HG02943 (cell line): ENCODE measurements around the gene STAP1.
"Not testable (repeated sequence)": the region's sequence is repeated elsewhere in the genome, so short reads cannot be mapped to it uniquely, and the experiment has no call there.

Experiments
- ATAC-seq: cut with Tn5 transposase; IDR thresholded peaks from one replicate; pipeline ENCODE4 v1.9.1; 2021; ENCODE audit warnings: mild to moderate bottlenecking, low read depth, moderate library complexity; ENCODE audit not compliant: unreplicated experiment

STAP1 gene

GRCh38 chr4:67614186-67614585 lies 55.7 kb downstream of the STAP1 start:
- ATAC-seq, result no peak

- no peak for ATAC-seq
Observed at GRCh38 chr4:67615119-67615518, 56.6 kb downstream of the STAP1 start.

GRCh38 chr4:67616478-67616877 lies 58.0 kb downstream of the STAP1 start:
- no peak for ATAC-seq

- ATAC-seq, result no peak
Observed at GRCh38 chr4:67624939-67625338, 66.4 kb downstream of the STAP1 start.

- no peak for ATAC-seq
Observed at GRCh38 chr4:67632492-67632891, 74.0 kb downstream of the STAP1 start.

- ATAC-seq, result no peak
Observed at GRCh38 chr4:67634741-67635140, 76.2 kb downstream of the STAP1 start.

GRCh38 chr4:67635331-67635730 lies 76.8 kb downstream of the STAP1 start:
- no peak for ATAC-seq

- not testable (repeated sequence) for ATAC-seq
Observed at GRCh38 chr4:67636978-67637377, 78.5 kb downstream of the STAP1 start.

GRCh38 chr4:67638136-67638535 lies 79.6 kb downstream of the STAP1 start:
- ATAC-seq, result no peak

GRCh38 chr4:67651536-67651935 lies 93.0 kb downstream of the STAP1 start:
- no peak for ATAC-seq
